Astrocyte (in vitro differentiated cells and primary cell): ENCODE measurements around the gene GALNT18. TPM values are rescaled to one million over a fixed set of nuclear protein-coding genes. Genes with fewer than 3 reads are reported as not detected.

Source experiments
- DNase-seq: peaks from one replicate; pipeline ENCODE4 v3.0.0-alpha.2; 2010; ENCODE audit warnings: low read depth
- FAIRE-seq: peaks from 2 replicates; lab custom pipeline; 2011; peaks lifted over from hg19 to GRCh38; lab: Jason Lieb, UNC
- H2AFZ ChIP-seq: 2 replicates; pipeline ENCODE4 v1.6.0; 2012; ENCODE audit warnings: low read depth, low read length, inconsistent platforms
- H3K27ac ChIP-seq: 2 replicates; pipeline ENCODE4 v1.5.1; 2011; ENCODE audit warnings: low read depth, low read length, inconsistent platforms
- H3K27me3 ChIP-seq: 2 replicates; pipeline ENCODE4 v1.6.0; 2011; ENCODE audit warnings: low read length, inconsistent platforms; ENCODE audit not compliant: insufficient read depth
- H3K36me3 ChIP-seq: 2 replicates; pipeline ENCODE4 v1.5.1; 2011; ENCODE audit warnings: low read length, inconsistent platforms; ENCODE audit not compliant: insufficient read depth
- H3K4me1 ChIP-seq: 2 replicates; pipeline ENCODE4 v1.5.1; 2011; ENCODE audit warnings: low read length, inconsistent platforms; ENCODE audit not compliant: insufficient read depth
- H3K4me2 ChIP-seq: 2 replicates; pipeline ENCODE4 v1.6.0; 2012; ENCODE audit warnings: low read length, inconsistent platforms
- H3K4me3 ChIP-seq: 2 replicates; pipeline ENCODE4 v1.5.1; 2011; ENCODE audit warnings: low read depth, mild to moderate bottlenecking, low read length, inconsistent platforms; ENCODE audit not compliant: insufficient read depth
- H3K79me2 ChIP-seq: 2 replicates; pipeline ENCODE4 v1.6.0; 2012; ENCODE audit warnings: mild to moderate bottlenecking, low read length, inconsistent platforms; ENCODE audit not compliant: insufficient read depth
- H3K9ac ChIP-seq: 2 replicates; pipeline ENCODE4 v1.6.0; 2012; ENCODE audit warnings: mild to moderate bottlenecking, low read length, inconsistent platforms
- H3K9me3 ChIP-seq: 2 replicates; pipeline ENCODE4 v1.5.1; 2012; ENCODE audit warnings: low read depth, mild to moderate bottlenecking, low read length, inconsistent platforms; ENCODE audit not compliant: insufficient read depth
- H4K20me1 ChIP-seq: 2 replicates; pipeline ENCODE4 v1.6.0; 2012; ENCODE audit warnings: low read length, inconsistent platforms; ENCODE audit not compliant: insufficient read depth
- H3K27ac Mint-ChIP-seq: one replicate; pipeline ENCODE4 v1.8.0; 2021; ENCODE audit warnings: mild to moderate bottlenecking, mixed read lengths; ENCODE audit not compliant: unreplicated experiment
- H3K27me3 Mint-ChIP-seq: one replicate; pipeline ENCODE4 v1.8.0; 2021; ENCODE audit warnings: low read depth, mixed read lengths; ENCODE audit not compliant: unreplicated experiment
- H3K36me3 Mint-ChIP-seq: one replicate; pipeline ENCODE4 v1.8.0; 2021; ENCODE audit warnings: low read depth, mixed read lengths; ENCODE audit not compliant: unreplicated experiment
- H3K4me1 Mint-ChIP-seq: one replicate; pipeline ENCODE4 v1.8.0; 2021; ENCODE audit warnings: low read depth, mixed read lengths; ENCODE audit not compliant: unreplicated experiment
- H3K4me3 Mint-ChIP-seq: one replicate; pipeline ENCODE4 v1.8.0; 2021; ENCODE audit warnings: mild to moderate bottlenecking, moderate library complexity, mixed read lengths; ENCODE audit not compliant: unreplicated experiment
- H3K9me3 Mint-ChIP-seq: one replicate; pipeline ENCODE4 v1.8.0; 2021; ENCODE audit warnings: mild to moderate bottlenecking, mixed read lengths; ENCODE audit not compliant: unreplicated experiment
- EZH2 ChIP-seq: IDR thresholded peaks from 2 replicates; pipeline ENCODE4 v1.6.1; 2012; ENCODE audit warnings: mild to moderate bottlenecking, low read length, inconsistent platforms; ENCODE audit not compliant: insufficient read depth
- total RNA-seq: library from RNA; stranded (reverse); gene quantifications from 2 replicates; pipeline ENCODE4 v1.2.1, GENCODE V29; 2021
- TF ChIP-seq, protein P1 (sequence below): IDR thresholded peaks from 2 replicates; pipeline ENCODE4 v1.5.1; 2011; ENCODE audit warnings: low read depth, mild to moderate bottlenecking, inconsistent platforms, low read length, moderate library complexity; ENCODE audit not compliant: insufficient read depth

The GALNT18 gene
- total RNA-seq, 1 donor from 2014 or later: 6.5 TPM

DNA sequence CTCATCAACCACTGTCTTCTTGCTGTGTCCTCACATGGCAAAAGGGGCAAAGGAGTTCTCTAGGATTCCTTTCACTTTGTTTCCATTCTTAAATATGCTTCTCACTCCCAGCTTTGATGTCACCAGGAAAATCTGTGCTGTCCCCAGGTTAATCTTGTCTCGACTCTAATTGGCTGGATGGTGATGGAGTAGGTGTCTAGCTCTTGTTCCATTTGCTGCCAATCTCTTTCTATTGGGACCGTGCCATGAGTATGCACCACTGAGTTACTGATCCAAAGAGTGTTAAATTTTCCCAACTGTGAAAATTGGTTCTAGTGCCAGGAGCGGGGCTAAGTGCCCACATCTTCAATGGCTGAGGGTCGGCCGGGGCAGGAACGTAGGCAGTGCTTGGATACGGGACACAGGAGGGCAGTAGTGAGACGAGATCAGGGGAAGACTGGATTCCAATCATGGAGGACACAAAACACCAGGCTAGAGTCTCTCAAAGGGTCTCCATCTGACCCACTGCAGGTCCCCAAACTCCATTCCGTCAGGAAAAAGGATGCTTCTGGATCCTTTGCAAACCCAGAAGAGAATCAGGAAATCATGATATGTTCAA is 221.1 kb downstream of the GALNT18 start:
- H3K4me2 ChIP-seq: no peak overlapping the region
- no peak overlapping the region for H3K4me3 ChIP-seq
- no peaks in the 10 kb centered on the region for H3K36me3 ChIP-seq
- no peaks in the 10 kb centered on the region for H3K9me3 ChIP-seq
- no peak overlapping the region for H3K9ac ChIP-seq
- FAIRE-seq: no peak
- H3K4me1 ChIP-seq: peaks cover 24% of the 10 kb centered on the region
- Mint-ChIP-seq H3K36me3 (peaks cover 19% of the 10 kb centered on the region), H3K27me3 (peaks cover 59% of the 10 kb centered on the region), H3K27ac (no peak overlapping the region), H3K9me3 (no peaks in the 10 kb centered on the region), H3K4me1 (peaks cover 15% of the 10 kb centered on the region), H3K4me3 (no peak overlapping the region)
- H2AFZ ChIP-seq: no peak overlapping the region
- no peaks in the 10 kb centered on the region for H3K79me2 ChIP-seq
- no peak for DNase-seq
- peaks cover 18% of the 10 kb centered on the region for H3K27me3 ChIP-seq
- H3K27ac ChIP-seq: no peak overlapping the region
- no peaks in the 10 kb centered on the region for H4K20me1 ChIP-seq
- TF ChIP-seq, protein P1, sequence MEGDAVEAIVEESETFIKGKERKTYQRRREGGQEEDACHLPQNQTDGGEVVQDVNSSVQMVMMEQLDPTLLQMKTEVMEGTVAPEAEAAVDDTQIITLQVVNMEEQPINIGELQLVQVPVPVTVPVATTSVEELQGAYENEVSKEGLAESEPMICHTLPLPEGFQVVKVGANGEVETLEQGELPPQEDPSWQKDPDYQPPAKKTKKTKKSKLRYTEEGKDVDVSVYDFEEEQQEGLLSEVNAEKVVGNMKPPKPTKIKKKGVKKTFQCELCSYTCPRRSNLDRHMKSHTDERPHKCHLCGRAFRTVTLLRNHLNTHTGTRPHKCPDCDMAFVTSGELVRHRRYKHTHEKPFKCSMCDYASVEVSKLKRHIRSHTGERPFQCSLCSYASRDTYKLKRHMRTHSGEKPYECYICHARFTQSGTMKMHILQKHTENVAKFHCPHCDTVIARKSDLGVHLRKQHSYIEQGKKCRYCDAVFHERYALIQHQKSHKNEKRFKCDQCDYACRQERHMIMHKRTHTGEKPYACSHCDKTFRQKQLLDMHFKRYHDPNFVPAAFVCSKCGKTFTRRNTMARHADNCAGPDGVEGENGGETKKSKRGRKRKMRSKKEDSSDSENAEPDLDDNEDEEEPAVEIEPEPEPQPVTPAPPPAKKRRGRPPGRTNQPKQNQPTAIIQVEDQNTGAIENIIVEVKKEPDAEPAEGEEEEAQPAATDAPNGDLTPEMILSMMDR: no peak
- TF ChIP-seq EZH2: no peak

- Histone ChIP-seq H3K9ac (no peak overlapping the region), H3K4me3 (no peak overlapping the region), H3K4me1 (peaks cover 26% of the 10 kb centered on the region), H3K27me3 (peaks cover 13% of the 10 kb centered on the region), H3K79me2 (no peaks in the 10 kb centered on the region), H4K20me1 (no peaks in the 10 kb centered on the region), H3K27ac (no peak overlapping the region), H3K36me3 (no peaks in the 10 kb centered on the region), H3K4me2 (no peak overlapping the region), H2AFZ (no peak overlapping the region), H3K9me3 (no peaks in the 10 kb centered on the region)
- H3K4me3 Mint-ChIP-seq: no peak overlapping the region
- DNase-seq (no peak), FAIRE-seq (no peak)
- H3K36me3 Mint-ChIP-seq: peaks cover 19% of the 10 kb centered on the region
- peaks cover 58% of the 10 kb centered on the region for H3K27me3 Mint-ChIP-seq
- no peaks in the 10 kb centered on the region for H3K9me3 Mint-ChIP-seq
- TF ChIP-seq, protein P1: no peak
- TF ChIP-seq EZH2: no peak
- no peak overlapping the region for H3K27ac Mint-ChIP-seq
- H3K4me1 Mint-ChIP-seq: peaks cover 20% of the 10 kb centered on the region
These were observed 221.7 kb downstream of the GALNT18 start for GRCh38 chr11:11400121-11400520.

DNA sequence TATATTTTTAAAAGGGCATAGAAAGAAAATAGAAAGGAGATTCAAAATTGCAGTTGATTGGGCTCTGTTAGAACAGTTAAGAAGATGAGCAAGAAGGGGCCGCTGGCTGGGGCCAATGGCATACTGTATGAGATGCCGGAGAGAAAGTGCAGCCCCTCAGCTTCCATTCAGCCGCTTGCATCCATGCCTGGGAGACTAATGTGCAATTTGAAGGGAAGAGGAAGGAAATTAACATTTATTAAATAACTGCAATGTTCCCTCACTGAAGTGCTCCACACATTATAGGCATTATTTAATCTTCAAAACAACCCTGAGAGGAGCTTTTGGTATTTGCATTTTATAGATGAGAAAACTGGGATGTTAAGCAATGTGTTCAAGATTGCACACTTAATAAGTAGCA is 224.0 kb downstream of the GALNT18 start:
- Mint-ChIP-seq H3K4me1 (peaks cover 17% of the 10 kb centered on the region), H3K4me3 (no peak overlapping the region), H3K36me3 (peaks cover 13% of the 10 kb centered on the region), H3K9me3 (no peaks in the 10 kb centered on the region), H3K27ac (no peak overlapping the region), H3K27me3 (peaks cover 40% of the 10 kb centered on the region)
- no peak for DNase-seq
- Histone ChIP-seq H4K20me1 (no peaks in the 10 kb centered on the region), H3K27me3 (peaks cover 12% of the 10 kb centered on the region), H3K4me1 (peaks cover 14% of the 10 kb centered on the region), H3K9ac (no peak overlapping the region), H2AFZ (no peak overlapping the region), H3K27ac (no peak overlapping the region), H3K79me2 (no peaks in the 10 kb centered on the region), H3K4me3 (no peak overlapping the region), H3K9me3 (no peaks in the 10 kb centered on the region), H3K4me2 (no peak overlapping the region), H3K36me3 (no peaks in the 10 kb centered on the region)
- no peak for FAIRE-seq
- no peak for TF ChIP-seq EZH2
- TF ChIP-seq, protein P1: no peak
